ENCODE results near the gene LRRC26. TPM values are rescaled to one million over a fixed set of nuclear protein-coding genes. Genes with fewer than 3 reads are reported as not detected.
A peak's percentile ranks its signal among the peaks of the same experiment; 100 is the strongest.

LRRC26 gene
- total RNA-seq, 2 donors from 2014 or later: not detected

DNA sequence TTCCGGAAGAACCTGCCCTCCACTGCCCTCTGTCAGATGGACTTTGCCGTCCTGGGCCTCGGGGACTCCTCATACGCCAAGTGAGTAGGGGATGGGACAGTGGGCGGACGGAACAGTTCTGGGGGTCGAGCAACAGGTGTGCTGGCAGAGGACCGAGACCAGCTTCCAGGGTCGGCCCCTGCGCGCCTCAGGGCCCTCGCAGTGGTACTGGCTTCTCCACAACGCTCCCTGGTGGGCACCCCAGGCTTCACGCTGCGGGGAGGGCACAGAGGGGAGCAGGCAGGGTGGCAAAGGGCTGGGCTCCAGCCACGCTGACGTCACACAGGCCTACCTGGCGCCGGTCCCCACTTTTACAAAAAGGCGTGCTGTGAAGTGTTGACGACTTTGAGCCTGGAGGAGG lies 42.7 kb upstream of the LRRC26 start:
- H3K27me3 ChIP-seq (replicated peaks; ENCODE audit: insufficient read depth): no peaks in the 10 kb centered on the region
- ATAC-seq (ENCODE audit: insufficient number of reproducible peaks, low FRiP score, low read depth): no peak
- DNase-seq (ENCODE audit: low spot score): no peak
- H3K9me3 ChIP-seq: no peaks in the 10 kb centered on the region
- H3K27ac ChIP-seq: no peak overlapping the region
- no peaks in the 10 kb centered on the region for H3K36me3 ChIP-seq
- no peak overlapping the region for H3K4me3 ChIP-seq
- TF ChIP-seq, protein P1, sequence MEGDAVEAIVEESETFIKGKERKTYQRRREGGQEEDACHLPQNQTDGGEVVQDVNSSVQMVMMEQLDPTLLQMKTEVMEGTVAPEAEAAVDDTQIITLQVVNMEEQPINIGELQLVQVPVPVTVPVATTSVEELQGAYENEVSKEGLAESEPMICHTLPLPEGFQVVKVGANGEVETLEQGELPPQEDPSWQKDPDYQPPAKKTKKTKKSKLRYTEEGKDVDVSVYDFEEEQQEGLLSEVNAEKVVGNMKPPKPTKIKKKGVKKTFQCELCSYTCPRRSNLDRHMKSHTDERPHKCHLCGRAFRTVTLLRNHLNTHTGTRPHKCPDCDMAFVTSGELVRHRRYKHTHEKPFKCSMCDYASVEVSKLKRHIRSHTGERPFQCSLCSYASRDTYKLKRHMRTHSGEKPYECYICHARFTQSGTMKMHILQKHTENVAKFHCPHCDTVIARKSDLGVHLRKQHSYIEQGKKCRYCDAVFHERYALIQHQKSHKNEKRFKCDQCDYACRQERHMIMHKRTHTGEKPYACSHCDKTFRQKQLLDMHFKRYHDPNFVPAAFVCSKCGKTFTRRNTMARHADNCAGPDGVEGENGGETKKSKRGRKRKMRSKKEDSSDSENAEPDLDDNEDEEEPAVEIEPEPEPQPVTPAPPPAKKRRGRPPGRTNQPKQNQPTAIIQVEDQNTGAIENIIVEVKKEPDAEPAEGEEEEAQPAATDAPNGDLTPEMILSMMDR (IDR thresholded peaks at IDR 0.05): no peak
- H3K4me1 ChIP-seq (ENCODE audit: control insufficient read depth in 1 of 2, low read depth in 2 of 2): no peaks in the 10 kb centered on the region

DNA sequence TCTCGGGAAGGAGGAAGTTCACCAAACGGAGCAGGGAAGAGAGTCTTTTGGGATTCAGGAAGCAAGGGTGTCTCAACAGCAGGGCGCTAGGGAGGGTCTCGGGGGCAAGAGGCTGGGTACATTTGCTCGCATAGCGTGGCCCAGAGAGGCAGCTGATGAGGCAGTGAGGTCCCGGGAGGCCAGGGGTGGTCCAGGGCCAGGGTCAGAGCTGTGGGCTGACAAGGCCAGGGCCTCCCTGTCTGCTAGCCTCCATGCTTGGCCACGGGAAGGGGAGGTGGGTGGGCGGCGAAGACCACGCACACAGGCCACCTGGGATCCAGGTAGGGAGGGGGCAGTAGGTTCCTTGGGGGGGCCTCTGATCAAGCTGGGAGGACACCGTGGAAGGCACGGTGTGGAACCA lies 41.7 kb upstream of the LRRC26 start:
- Histone ChIP-seq H3K27ac (no peak overlapping the region), H3K36me3 (no peaks in the 10 kb centered on the region)
- no peak for ATAC-seq (ENCODE audit: insufficient number of reproducible peaks, low FRiP score, low read depth)

DNA sequence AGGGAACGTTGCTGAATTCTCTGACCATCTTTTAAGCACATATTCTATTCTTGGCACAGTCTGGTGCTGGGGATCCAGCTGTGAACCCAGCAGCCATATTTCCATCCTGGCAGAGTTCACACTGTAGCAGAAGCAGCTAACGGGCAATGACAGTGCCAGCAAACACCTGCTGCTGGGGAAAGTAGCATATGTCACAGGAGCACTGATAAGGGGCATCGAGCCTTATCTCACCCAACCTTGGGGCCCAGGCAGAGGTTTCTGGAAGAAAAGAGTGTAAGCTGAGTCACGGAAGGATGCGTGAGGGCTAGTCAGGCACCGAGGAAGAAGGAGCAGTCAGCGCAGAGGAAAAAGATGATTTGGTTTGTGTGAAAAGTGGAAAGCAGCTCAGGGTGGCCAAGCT lies 36.8 kb upstream of the LRRC26 start:
- Histone ChIP-seq H3K27ac (no peak overlapping the region), H3K27me3 (replicated peaks; ENCODE audit: insufficient read depth) (no peaks in the 10 kb centered on the region), H3K36me3 (no peaks in the 10 kb centered on the region), H3K4me3 (peak overlapping the region; percentile 99), H3K4me1 (ENCODE audit: control insufficient read depth in 1 of 2, low read depth in 2 of 2) (peaks cover 24 to 46% of the 10 kb centered on the region in 2 donors), H3K9me3 (no peaks in the 10 kb centered on the region)
- DNase-seq (ENCODE audit: low spot score) (no peak), ATAC-seq (ENCODE audit: insufficient number of reproducible peaks, low FRiP score, low read depth) (no peak)
- TF ChIP-seq, protein P1 (IDR thresholded peaks at IDR 0.05): no peak

More for the DNA sequence above, 41.7 kb upstream of the LRRC26 start:
- TF ChIP-seq, protein P1 (IDR thresholded peaks at IDR 0.05): no peak
- no peak for DNase-seq (ENCODE audit: low spot score)
- H3K4me3 ChIP-seq: no peak overlapping the region
- no peaks in the 10 kb centered on the region for H3K27me3 ChIP-seq (replicated peaks; ENCODE audit: insufficient read depth)
- peaks cover 3 to 4% of the 10 kb centered on the region in 2 donors for H3K4me1 ChIP-seq (ENCODE audit: control insufficient read depth in 1 of 2, low read depth in 2 of 2)
- no peaks in the 10 kb centered on the region for H3K9me3 ChIP-seq

DNA sequence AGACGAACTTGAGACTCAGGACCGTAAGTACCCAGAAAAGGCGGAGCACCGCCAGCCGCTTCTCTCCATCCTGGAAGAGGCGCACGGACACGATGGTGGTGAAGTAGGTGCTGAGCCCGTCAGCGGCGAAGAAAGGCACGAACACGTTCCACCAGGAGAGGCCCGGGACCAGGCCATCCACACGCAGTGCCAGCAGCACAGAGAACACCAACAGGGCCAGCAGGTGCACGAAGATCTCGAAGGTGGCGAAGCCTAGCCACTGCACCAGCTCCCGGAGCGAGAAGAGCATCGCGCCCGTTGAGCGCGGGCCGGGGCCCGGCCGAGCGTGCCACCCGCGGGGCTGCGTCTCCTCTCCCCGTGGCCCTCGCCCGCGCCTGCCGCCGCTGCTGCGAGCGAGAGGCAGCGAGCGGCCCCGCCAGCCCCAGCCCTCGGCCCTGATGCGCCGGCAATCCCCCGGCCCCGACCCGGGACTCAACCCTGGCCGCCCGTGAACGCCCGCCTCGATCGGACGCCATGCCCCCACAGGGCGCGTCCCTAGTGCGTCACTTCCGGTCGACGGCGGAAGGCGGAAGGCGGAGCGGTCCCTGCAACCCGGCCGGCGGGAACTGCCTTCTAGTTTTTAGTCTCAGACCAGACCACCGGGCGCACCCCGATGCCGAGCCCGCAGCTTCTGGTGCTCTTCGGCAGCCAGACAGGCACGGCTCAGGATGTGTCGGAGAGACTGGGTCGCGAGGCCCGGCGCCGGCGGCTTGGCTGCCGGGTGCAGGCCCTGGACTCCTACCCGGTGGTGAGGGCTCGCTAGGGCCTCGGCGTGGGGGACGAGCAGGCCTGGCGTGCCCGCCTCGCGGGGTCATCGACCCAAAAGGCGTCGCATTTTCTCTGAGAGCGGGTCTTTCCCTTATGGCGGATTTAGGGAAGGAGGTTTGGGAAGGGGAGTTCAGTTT lies 35.5 kb upstream of the LRRC26 start, which contains the start of the genes NDOR1 and TMEM203:
TSS of gene NDOR1 (plus strand) at position 575 of the 944 bp plus-strand sequence. CDS start at position 653, 78 bp downstream.
TSS of gene TMEM203 (minus strand) at position 523 of the 944 bp plus-strand sequence. CDS start at position 289, 234 bp downstream.
- Histone ChIP-seq H3K4me1 (ENCODE audit: control insufficient read depth in 1 of 2, low read depth in 2 of 2) (peaks cover 29 to 52% of the 10 kb centered on the region in 2 donors), H3K27me3 (replicated peaks; ENCODE audit: insufficient read depth) (no peaks in the 10 kb centered on the region), H3K27ac (peak within 1 kb of the TSS; percentile 72 to 81), H3K36me3 (no peaks in the 10 kb centered on the region), H3K4me3 (peak within 1 kb of the TSS; percentile 99), H3K9me3 (no peaks in the 10 kb centered on the region)
- TF ChIP-seq, protein P1 (IDR thresholded peaks at IDR 0.05): no peak
- ATAC-seq (ENCODE audit: insufficient number of reproducible peaks, low FRiP score, low read depth) (peak; percentile 11), DNase-seq (ENCODE audit: low spot score) (peak; percentile 55)

DNA sequence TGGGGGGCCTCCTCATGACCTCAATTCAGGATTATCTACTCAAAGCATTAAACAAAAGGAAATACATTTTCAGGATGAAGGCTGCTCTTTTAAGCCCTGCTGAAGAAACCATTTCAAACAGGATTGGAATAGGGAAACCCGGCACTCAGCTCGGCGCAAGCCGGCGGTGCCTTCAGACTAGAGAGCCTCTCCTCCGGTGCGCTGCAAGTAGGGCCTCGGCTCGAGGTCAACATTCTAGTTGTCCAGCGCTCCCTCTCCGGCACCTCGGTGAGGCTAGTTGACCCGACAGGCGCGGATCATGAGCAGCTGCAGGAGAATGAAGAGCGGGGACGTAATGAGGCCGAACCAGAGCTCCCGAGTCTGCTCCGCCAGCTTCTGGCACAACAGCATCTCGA lies 34.9 kb upstream of the LRRC26 start:
- no peaks in the 10 kb centered on the region for H3K9me3 ChIP-seq
- H3K36me3 ChIP-seq: no peaks in the 10 kb centered on the region
- DNase-seq (ENCODE audit: low spot score) (no peak), ATAC-seq (ENCODE audit: insufficient number of reproducible peaks, low FRiP score, low read depth) (no peak)
- no peaks in the 10 kb centered on the region for H3K27me3 ChIP-seq (replicated peaks; ENCODE audit: insufficient read depth)
- TF ChIP-seq, protein P1 (IDR thresholded peaks at IDR 0.05): no peak
- H3K4me1 ChIP-seq (ENCODE audit: control insufficient read depth in 1 of 2, low read depth in 2 of 2): peaks cover 30 to 54% of the 10 kb centered on the region in 2 donors
- H3K4me3 ChIP-seq: peak overlapping the region; percentile 99
- H3K27ac ChIP-seq: peak overlapping the region; percentile 72 to 81

Measured in thoracic aorta (tissue), 2 donors.